HG03558 (cell line): ENCODE data around the gene FAM114A1.
"Not testable (repeated sequence)": the region's sequence is repeated elsewhere in the genome, so short reads cannot be mapped to it uniquely, and the experiment has no call there.

ENCODE experiments used
- ATAC-seq: cut with Tn5 transposase; IDR thresholded peaks from one replicate; pipeline ENCODE4 v1.9.1; 2021; ENCODE audit warnings: moderate number of reproducible peaks; ENCODE audit not compliant: unreplicated experiment; ENCODE audit errors: extremely low read depth

FAM114A1 gene

GRCh38 chr4:38926896-38927295, 59.3 kb downstream of the FAM114A1 start:
- ATAC-seq, result no peak

GRCh38 chr4:38928568-38928967, 61.0 kb downstream of the FAM114A1 start:
- no peak for ATAC-seq

GRCh38 chr4:38928974-38929373, 61.4 kb downstream of the FAM114A1 start:
- ATAC-seq, result no peak

- peak; percentile 62 for ATAC-seq
Observed at GRCh38 chr4:38930204-38930603, 62.6 kb downstream of the FAM114A1 start.

DNA sequence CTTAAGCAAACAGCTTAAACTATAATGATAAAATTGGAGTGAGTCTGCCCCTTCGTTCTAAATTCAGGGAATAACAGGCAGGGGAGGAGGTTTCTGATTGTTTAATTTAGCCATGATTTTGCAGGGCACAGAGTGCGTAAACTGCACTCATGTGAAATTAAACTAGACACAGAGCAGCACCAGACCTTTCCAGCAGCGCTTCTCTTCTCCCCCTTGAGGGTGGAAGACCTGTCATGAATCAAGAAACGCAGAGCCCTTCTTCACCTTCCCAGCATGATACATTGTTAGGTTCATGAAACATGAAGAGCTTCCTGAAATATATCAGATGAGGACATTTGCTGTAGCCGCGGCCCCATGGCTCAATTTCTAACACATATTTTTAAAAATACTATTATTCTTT, 63.1 kb downstream of the FAM114A1 start:
- ATAC-seq, result no peak

DNA sequence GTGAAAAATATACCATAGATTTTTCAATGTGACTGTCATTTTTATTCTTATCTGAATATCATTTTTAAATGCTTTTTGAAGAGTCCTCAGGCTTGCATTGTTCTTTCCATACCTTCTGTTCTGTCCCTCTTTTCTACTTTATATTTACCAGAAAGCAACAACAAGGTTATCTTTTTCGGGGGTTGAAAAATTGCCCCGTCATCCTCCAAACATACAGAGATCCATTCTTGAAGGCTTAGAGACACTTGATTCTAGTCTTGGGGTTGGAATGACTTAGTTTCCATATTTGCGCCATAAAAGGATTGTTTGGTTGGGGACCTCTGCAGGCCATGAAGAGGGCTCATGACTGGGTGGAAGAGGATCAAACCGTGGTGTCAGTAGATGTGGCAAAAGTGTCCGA, 63.5 kb downstream of the FAM114A1 start:
- ATAC-seq, result no peak

DNA sequence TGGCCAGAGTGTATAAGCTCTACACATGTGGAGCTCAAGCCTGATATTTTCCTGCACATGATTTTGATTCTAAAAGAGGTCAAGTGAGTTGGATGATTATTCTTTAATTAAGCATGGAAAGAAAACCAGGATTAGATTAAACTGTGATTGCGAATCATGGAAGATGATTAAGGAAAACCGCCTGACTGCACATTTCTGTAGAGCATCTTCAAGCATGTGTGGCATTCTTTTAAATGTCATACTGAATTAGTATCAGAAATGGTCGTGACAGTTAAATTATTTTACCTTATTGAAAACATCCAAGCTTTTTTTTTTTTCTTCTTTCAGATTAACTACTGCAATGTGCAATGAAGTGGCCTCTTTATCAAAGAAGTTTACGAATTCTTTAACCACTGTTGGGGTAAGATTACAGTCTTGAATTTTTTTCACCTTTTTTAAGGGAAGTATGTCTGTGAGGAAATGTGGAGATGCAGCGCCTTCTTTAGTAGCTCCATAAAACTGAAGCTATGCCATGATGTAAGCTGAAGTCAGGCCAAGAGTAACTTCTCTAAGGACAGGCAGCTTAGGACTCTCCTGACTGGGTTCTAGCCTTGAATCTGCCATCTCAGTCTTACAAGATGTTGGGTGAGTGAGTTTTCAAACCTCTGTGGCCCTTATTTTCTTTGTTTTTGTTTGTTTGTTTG, 67.9 kb downstream of the FAM114A1 start:
- ATAC-seq, result no peak

GRCh38 chr4:38939165-38939564, 71.6 kb downstream of the FAM114A1 start:
- peak; percentile 84 for ATAC-seq

GRCh38 chr4:38940476-38940875, 72.9 kb downstream of the FAM114A1 start:
- no peak for ATAC-seq

DNA sequence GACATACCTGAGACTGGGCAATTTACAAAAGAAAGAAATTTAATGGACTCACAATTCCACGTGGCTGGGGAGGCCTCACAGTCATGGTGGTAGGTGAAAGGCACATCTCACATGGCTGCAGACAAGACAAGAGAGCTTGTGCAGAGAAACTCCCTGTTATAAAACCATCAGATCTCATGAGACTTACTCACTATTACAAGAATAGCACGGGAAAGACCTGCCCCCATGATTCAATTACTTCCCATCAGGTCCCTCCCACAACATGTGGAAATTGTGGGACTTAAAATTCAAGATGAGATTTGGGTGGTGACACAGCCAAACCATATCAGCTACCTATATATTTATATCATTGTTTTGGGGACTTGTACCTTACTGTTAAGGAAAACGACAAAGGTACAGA, 74.3 kb downstream of the FAM114A1 start:
- not testable (repeated sequence) for ATAC-seq

DNA sequence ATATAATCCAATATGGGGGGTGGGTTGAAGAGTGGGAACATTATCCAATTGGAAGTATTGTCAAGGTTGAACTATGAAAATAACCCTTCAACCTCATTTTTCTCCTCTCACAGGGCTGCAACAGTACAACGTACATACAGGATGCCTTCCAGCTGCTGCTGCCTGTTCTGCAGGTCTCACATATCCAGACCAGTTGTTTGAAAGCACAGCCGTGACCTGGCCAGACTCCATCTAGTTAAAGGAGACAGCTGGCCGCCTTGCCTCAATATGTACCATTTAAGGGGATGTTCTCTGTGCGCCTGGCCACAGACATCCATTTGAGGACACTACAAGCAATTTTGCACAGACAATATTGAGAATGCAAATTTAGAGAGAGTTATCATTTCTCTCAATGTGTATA, 75.7 kb downstream of the FAM114A1 start:
- ATAC-seq, result no peak

DNA sequence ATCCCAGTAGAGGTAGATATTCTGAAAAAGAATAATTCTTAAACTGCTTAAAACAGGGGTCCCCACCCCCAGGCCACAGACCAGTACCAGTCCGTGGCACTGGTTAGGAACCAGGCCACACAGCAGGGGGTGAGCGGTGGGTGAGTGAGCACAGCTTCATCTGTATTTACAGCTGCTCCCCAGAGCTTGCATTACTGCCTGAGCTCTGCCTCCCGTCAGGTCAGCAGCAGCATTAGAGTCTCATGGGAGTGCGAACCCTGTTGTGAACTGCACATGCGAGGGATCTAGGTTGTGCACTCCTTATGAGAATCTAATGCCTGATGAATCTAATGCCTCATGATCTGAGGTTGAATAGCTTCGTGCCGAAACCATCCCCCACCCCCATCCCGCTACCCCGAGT, 76.8 kb downstream of the FAM114A1 start:
- no peak for ATAC-seq

DNA sequence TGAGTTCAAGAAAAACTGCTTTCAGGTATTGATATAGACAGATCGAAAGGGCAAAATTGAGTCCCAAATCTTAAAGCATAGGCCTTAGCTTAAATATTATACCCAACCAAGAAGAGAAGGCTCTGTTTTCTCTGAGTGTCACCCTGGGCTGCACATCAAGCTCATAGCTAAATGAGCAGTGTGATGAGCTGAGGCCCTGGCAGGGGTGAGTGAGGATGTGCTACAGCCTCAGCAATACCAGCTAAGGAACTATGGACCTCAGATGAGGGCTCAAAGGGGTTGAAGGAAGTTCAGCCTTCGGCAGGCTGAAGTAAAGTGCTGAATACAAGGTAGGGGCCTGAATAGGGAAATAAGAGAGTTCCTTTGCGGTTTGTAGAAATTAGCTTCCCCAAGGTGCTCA, 79.3 kb downstream of the FAM114A1 start:
- ATAC-seq, result no peak

- no peak for ATAC-seq
Observed at GRCh38 chr4:38948551-38948950, 80.9 kb downstream of the FAM114A1 start.

DNA sequence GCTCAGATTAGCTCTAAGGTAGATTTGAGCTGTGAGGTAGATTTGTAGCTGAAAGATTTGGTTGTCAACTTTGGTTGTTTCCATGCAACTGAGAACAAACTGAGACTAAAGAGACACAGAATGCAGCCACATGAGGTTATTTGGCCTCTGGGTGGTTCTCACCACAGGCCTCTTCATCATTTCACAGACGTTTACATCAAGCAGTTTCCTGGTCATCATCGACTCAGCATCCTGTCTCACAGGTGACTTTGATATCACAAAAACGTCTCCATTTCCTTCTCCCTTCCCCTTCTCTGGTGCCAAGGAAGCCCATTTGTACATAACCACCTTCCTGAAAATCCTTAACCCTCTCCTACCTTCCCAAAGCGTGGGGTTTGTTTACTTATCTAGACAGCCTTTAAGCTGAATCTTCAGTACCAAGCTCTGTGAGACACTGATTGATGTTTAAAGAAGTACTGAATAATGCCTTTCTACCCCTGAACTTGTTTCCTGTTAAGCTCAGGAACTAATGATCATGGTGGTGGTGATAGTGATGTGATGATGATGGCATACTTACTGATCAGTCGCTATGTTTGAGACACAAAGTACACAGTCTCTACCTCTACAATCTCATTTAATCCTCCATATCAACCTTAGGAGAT, 81.9 kb downstream of the FAM114A1 start:
- ATAC-seq, result no peak

DNA sequence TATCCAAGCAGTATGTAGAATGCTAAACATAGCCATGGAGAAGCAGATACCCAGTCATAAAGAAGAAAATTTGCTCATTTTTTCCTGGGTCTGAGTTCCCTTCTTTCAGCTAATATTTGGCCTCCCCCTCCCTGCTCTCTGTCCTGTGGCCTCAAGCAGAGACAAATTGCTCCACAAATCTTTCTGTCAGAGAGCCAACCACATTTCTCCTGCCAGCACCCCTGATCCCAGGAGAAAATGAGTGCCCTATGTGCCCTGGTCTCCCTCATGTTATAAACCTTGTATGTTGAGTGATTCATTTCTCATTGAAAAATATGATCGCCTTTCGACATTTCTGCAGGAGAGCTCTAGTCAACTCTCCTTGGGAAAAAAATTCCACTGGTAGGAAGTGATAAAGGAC, 82.6 kb downstream of the FAM114A1 start:
- ATAC-seq, result no peak

GRCh38 chr4:38950734-38951133, 83.1 kb downstream of the FAM114A1 start:
- ATAC-seq, result no peak

- no peak for ATAC-seq
Observed at GRCh38 chr4:38951598-38951997, 84.0 kb downstream of the FAM114A1 start.

GRCh38 chr4:38952017-38952416, 84.4 kb downstream of the FAM114A1 start:
- ATAC-seq, result no peak

DNA sequence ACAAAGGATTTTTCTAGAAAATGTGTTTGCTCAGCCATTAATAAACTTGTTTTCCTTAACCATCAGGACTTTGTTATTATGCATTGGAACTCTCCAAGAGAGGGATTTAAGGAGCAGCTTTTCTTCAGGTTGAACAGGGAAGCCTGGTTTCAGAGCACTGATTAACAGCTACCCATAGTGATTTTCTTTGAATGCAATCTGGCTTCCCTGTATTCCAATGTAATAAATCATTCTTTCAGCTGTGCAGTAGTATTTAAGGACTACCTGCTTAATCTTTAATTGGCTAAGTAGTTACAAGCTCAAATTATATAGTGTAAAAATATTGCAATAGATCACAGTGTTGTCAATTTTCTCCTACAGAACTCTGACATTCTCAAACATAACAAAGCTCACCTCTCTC, 87.1 kb downstream of the FAM114A1 start:
- ATAC-seq, result no peak

GRCh38 chr4:38955957-38956356, 88.4 kb downstream of the FAM114A1 start:
- ATAC-seq, result no peak

- ATAC-seq, result no peak
Observed at GRCh38 chr4:38957261-38957815, 89.7 kb downstream of the FAM114A1 start.
